Fibroblast of mammary gland (primary cell): ENCODE measurements around the gene ACER3.
"Not testable (repeated sequence)": the region's sequence is repeated elsewhere in the genome, so short reads cannot be mapped to it uniquely, and the experiment has no call there.

ENCODE experiments used
- DNase-seq: peaks from one replicate; pipeline ENCODE4 v3.0.0-alpha.2; 2010; ENCODE audit warnings: low read depth
- H3K4me3 ChIP-seq: 2 replicates; pipeline ENCODE4 v1.5.1; 2011; ENCODE audit warnings: low read depth, mild to moderate bottlenecking, low read length, moderate library complexity; ENCODE audit not compliant: control insufficient read depth
- CTCF ChIP-seq: conservative IDR thresholded peaks from 2 replicates; pipeline ENCODE4 v1.5.1; 2011; ENCODE audit warnings: low read depth, low read length, inconsistent platforms; ENCODE audit not compliant: control insufficient read depth, insufficient read depth

Gene ACER3

DNA sequence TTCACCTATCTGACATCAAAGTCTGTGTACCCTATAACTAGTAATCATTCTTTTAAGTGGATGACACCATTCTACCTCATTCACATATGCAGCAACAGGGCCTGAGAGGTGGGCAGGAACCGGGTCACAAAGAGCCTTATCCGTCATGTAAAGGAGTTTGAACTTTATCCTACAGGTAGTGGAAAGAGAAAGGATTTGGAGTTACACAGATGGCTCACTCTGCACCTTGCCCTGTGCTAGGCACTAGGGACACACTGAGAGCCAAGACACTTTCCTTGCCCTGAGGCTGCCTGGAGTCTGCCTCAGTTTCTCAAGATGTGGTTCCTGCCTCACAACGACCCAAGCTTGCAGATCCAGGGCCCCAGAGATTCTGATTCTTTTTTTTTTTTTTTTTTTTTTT, 14.3 kb upstream of the ACER3 start:
- H3K4me3 ChIP-seq, result no peak overlapping the region
- TF ChIP-seq CTCF, result no peak
- DNase-seq, result no peak

DNA sequence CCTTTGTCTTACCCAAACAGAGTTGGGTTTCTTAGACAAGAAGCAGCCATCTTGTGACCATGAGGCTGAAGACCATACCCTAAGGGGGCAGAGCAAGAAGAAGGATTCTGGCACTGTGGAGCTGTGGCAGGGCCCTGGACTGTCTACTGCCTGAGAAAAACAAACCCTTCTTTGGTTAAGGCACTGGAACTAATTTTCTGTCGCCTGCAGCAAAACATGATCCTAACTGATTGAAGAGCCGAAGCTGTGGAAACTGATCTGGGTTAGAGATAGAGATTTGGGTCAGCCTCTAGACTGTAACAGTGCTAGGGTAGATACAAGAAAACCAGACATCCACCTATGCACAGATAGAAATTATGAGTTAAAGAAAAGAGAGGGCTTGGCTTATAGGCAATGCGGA, 11.3 kb upstream of the ACER3 start:
- no peak overlapping the region for H3K4me3 ChIP-seq
- DNase-seq, result no peak
- no peak for TF ChIP-seq CTCF

GRCh38 chr11:76850130-76850529, 10.6 kb upstream of the ACER3 start:
- no peak for TF ChIP-seq CTCF
- H3K4me3 ChIP-seq, result no peak overlapping the region
- no peak for DNase-seq

DNA sequence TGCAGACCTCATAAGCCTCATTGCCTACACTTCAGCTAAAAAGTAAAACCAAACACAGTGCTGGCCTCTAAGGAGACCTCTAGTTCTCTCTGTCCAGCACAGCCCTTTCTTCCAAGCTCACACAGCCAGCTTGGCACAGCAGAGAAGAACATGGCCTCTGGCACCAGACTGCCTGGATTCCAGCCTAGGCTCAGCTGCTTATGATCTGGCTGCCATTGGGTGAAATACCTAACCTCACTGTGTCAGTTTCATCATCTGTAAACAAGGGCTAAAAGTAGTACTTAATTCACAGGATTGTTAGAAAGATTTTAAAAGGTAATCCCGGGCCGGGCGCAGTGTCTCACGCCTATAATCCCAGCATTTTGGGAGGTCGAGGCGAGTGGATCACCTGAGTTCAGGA, 9.9 kb upstream of the ACER3 start:
- H3K4me3 ChIP-seq, result no peak overlapping the region
- DNase-seq, result no peak
- TF ChIP-seq CTCF, result no peak

DNA sequence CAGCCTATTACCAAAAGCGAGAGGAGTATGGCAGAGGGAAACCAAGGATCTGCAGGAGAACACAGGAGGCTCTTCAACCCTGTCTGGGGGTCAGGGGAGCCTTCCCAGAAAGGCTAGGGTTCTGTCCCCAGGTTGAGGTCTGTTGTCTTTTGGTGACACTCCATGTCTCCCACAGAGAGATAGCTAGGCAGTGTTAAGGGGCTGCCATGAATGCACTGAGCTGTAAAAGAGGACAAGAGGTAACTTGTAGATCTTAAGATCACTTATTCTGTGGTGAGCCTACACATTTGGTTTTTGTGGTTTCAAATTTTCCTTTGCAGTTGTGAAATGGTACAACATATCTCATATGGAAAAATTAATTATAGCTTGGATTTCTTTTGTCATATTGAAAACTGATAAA, 6.0 kb upstream of the ACER3 start:
- TF ChIP-seq CTCF, result no peak
- no peak overlapping the region for H3K4me3 ChIP-seq
- DNase-seq, result no peak

DNA sequence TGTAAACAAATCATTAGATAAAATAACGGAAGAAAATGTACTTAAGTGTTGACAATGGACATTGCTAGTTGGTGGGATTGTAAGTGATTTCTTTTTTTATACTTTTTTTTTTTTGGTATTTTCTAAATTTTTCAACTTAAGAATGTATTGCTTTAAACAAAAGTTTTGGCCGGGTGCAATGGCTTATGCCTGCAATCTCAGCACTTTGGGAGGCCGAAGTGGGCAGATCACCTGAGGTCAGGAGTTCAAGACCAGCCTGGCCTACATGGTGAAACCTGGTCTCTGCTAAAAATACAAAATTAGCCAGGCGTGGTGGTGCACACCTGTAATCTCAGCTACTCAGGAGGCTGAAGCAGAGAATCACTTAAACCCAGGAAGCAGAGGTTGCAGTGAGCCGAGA, 5.0 kb upstream of the ACER3 start:
- H3K4me3 ChIP-seq, DNase-seq: not testable (repeated sequence)

GRCh38 chr11:76856106-76856505, 4.6 kb upstream of the ACER3 start:
- no peak for TF ChIP-seq CTCF
- H3K4me3 ChIP-seq, result no peak overlapping the region
- DNase-seq, result peak; percentile 46
